Astrocyte of the cerebellum (primary cell): ENCODE measurements around the gene GATD1.
A peak's percentile ranks its signal among the peaks of the same experiment; 100 is the strongest.

ENCODE experiments used
- DNase-seq: peaks from one replicate; pipeline ENCODE4 v3.0.0-alpha.2; 2011; ENCODE audit warnings: low read depth
- H3K4me3 ChIP-seq: 2 replicates; pipeline ENCODE4 v1.5.1; 2011; ENCODE audit warnings: mild to moderate bottlenecking, low read depth, low read length, moderate library complexity
- CTCF ChIP-seq: IDR thresholded peaks from 2 replicates; pipeline ENCODE4 v1.5.1; 2012; ENCODE audit warnings: low read length, low read depth, moderate library complexity, mild to moderate bottlenecking; ENCODE audit errors: missing control alignments
- in situ Hi-C: cut with HindIII; loops from 2 replicates; pipeline ENCODE4 v1.10.0; 2017; ENCODE audit warnings: low sequenced_read_pairs

The GATD1 gene

GRCh38 chr11:823441-824291 lies 46.4 kb upstream of the GATD1 start:
- DNase-seq, result no peak
- H3K4me3 ChIP-seq, result no peak overlapping the region
- in situ Hi-C loops, result no loop called here
- TF ChIP-seq CTCF, result no peak

GRCh38 chr11:821512-822371 lies 44.5 kb upstream of the GATD1 start:
- peak overlapping the region; percentile 5 for H3K4me3 ChIP-seq
- in situ Hi-C loops, result no loop called here
- DNase-seq, result no peak
- TF ChIP-seq CTCF, result no peak

- DNase-seq, result no peak
- H3K4me3 ChIP-seq, result peak overlapping the region; percentile 68
- no peak for TF ChIP-seq CTCF
- in situ Hi-C loops, result no loop called here
Observed at GRCh38 chr11:820655-821511, 43.6 kb upstream of the GATD1 start.

- no peak for DNase-seq
- TF ChIP-seq CTCF, result no peak
- peak overlapping the region; percentile 68 for H3K4me3 ChIP-seq
- in situ Hi-C loops, result no loop called here
Observed at GRCh38 chr11:819943-820649, 42.8 kb upstream of the GATD1 start.

- no peak for TF ChIP-seq CTCF
- in situ Hi-C loops, result no loop called here
- peak overlapping the region; percentile 68 for H3K4me3 ChIP-seq
- DNase-seq, result peak; percentile 44
Observed at GRCh38 chr11:819129-819931, 42.0 kb upstream of the GATD1 start.
